Measurements from ENCODE around the gene HDAC7. TPM values are rescaled to one million over a fixed set of nuclear protein-coding genes. Genes with fewer than 3 reads are reported as not detected.

The HDAC7 gene
- total and polyA plus RNA-seq, 2 of the 13 experiments (the other 11 are each of a cell fraction or from before 2014, with no cell fraction given), result 4.6 to 10.8 TPM

DNA sequence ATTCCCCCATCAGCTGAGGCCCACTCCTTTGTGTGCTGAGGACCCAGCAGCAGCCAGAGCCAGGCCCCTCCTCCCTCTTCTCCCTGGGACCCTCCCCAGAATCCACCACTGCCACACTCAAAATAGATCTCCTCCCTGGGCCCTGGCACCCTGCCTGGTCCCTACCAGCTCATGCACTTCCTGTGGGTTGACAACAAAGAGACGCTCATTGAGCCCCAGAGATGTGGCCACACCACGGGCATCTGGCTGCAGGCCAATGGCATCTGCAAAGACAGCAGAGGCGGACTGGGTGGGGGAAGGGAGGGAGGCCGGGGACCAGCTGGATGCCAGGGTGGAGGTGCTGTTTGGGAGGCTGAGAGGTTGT is 78.4 kb downstream of the HDAC7 start (continued):
- TF ChIP-seq, protein P1, sequence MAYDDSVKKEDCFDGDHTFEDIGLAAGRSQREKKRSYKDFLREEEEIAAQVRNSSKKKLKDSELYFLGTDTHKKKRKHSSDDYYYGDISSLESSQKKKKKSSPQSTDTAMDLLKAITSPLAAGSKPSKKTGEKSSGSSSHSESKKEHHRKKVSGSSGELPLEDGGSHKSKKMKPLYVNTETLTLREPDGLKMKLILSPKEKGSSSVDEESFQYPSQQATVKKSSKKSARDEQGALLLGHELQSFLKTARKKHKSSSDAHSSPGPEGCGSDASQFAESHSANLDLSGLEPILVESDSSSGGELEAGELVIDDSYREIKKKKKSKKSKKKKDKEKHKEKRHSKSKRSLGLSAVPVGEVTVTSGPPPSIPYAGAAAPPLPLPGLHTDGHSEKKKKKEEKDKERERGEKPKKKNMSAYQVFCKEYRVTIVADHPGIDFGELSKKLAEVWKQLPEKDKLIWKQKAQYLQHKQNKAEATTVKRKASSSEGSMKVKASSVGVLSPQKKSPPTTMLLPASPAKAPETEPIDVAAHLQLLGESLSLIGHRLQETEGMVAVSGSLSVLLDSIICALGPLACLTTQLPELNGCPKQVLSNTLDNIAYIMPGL (CRISPR knock-in tag; IDR thresholded peaks at IDR 0.05; ENCODE audit: borderline replicate concordance in 1 of 2, low read depth in 1 of 2), result no peak
- no peak for TF ChIP-seq ZNF703 (CRISPR knock-in tag; IDR thresholded peaks at IDR 0.05; ENCODE audit: borderline replicate concordance)
- TF ChIP-seq SCMH1 (CRISPR knock-in tag; IDR thresholded peaks at IDR 0.05; ENCODE audit: borderline replicate concordance), result no peak
- no peak for TF ChIP-seq ZKSCAN5 (CRISPR knock-in tag; IDR thresholded peaks at IDR 0.05)
- no peak for TF ChIP-seq NBN (conservative IDR thresholded peaks at IDR 0.05)

DNA sequence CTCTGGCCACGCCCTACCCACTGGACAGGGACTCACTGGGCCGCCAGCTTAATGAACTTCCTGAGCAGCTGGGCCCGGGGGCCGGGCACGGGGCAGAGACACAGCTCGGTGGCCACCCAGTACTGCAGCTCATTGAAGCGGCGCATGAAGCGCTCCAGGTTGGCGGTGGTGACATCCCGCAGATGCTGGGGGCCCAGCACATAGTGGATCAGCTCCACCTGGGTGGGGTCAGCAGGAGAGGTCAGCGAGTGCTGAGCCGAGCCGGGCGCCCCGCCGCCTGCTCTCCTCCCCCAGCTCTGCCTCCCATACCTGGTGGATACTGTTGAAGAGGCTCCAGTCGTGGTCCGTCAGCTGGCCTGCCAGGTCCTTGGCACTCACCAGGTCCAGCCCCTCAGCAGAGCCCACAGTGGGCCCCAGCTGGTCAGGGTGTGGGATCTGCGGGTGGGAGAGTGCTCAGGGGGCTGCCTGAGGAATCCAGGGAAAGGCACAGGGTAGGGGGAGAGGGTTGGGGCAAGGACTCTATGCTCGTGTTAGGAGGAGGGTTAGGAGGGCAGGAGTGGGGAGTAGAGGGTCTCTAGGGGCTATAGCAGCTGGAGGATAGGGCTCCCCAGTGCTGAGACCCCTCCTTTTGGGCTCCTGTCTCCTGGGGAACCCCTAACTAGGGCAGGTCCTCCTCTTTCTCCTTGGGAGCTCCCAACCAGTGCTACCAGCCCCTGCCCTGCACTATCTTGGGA is 78.9 kb downstream of the HDAC7 start:
- Histone ChIP-seq H3K4me1 (ENCODE audit: insufficient read depth, low read length) (peaks cover 32% of the 10 kb centered on the region), H2AFZ (ENCODE audit: low read length) (no peak overlapping the region), H3K27ac (ENCODE audit: extremely low read length, insufficient read depth, low read length) (no peak overlapping the region), H3K9me3 (ENCODE audit: low read length) (no peaks in the 10 kb centered on the region), H3K9ac (ENCODE audit: insufficient read depth, low read depth, low read length) (no peak overlapping the region), H3K4me3 (replicated peaks in 1 of 3; ENCODE audit: insufficient read depth in 1 of 3, low read depth in 2 of 3, low read length in 3 of 3) (peak overlapping the region in 1 of 3 experiments; percentile 24; a peak in 1 of 6 replicates), H3K79me2 (ENCODE audit: insufficient read depth, low read length) (no peaks in the 10 kb centered on the region), H3K4me2 (ENCODE audit: low read depth, low read length) (peak overlapping the region; percentile 52), H4K20me1 (ENCODE audit: insufficient read depth, low read length) (no peaks in the 10 kb centered on the region), H3K36me3 (replicated peaks in 1 of 2; ENCODE audit: control insufficient read depth in 1 of 2, insufficient read depth in 2 of 2, low read length in 2 of 2) (no peaks in the 10 kb centered on the region), H3K27me3 (ENCODE audit: control insufficient read depth in 1 of 2, insufficient read depth in 2 of 2, low read length in 2 of 2) (peaks cover 10 to 38% of the 10 kb centered on the region in 2 experiments)
- no peak for FAIRE-seq
- in situ Hi-C loops (cut with HindIII; ENCODE audit: extremely low pct_ligation_motif_present, low pct_unique_long_range_greater_than_20kb) (loop anchor here (5.0 kb wide), 1 partner anchor 37 kb away; no protein-coding TSS in a partner anchor), intact Hi-C loops (cut with micrococcal nuclease; ENCODE audit: unreplicated experiment) (no loop called here)
- WGBS (ENCODE audit: low lambda C conversion rate), result 2% methylated on average over 7 of the region's 21 CpGs
- ChIA-PET CTCF (ENCODE audit: low intra/inter-chr PET ratio, low total read pairs) (interaction anchor here (2.5 to 3.8 kb wide), 4 partner anchors 19 to 97 kb away, joined by 14 to 37 read pairs (median 18); partner anchors contain the start of gene RAPGEF3), POLR2A (interaction anchor here (1.1 kb wide), 2 partner anchors 35 to 80 kb away, joined by 3 to 6 read pairs; partner anchors contain the start of gene RPAP3)
- peak; percentile 9 for DNase-seq (ENCODE audit: low spot score)
- peak; percentile 71 for ATAC-seq
- BruUV-seq (replicated peaks), result no TSS peak
- TF ChIP-seq SIX1 (CRISPR knock-in tag; IDR thresholded peaks at IDR 0.05; ENCODE audit: borderline replicate concordance), result no peak
- TF ChIP-seq, protein P2, sequence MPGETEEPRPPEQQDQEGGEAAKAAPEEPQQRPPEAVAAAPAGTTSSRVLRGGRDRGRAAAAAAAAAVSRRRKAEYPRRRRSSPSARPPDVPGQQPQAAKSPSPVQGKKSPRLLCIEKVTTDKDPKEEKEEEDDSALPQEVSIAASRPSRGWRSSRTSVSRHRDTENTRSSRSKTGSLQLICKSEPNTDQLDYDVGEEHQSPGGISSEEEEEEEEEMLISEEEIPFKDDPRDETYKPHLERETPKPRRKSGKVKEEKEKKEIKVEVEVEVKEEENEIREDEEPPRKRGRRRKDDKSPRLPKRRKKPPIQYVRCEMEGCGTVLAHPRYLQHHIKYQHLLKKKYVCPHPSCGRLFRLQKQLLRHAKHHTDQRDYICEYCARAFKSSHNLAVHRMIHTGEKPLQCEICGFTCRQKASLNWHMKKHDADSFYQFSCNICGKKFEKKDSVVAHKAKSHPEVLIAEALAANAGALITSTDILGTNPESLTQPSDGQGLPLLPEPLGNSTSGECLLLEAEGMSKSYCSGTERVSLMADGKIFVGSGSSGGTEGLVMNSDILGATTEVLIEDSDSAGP (CRISPR knock-in tag; IDR thresholded peaks at IDR 0.05; ENCODE audit: borderline replicate concordance), result peak; percentile 13; the same call in 1 of the 2 replicates
- TF ChIP-seq HNRNPL (IDR thresholded peaks at IDR 0.05; ENCODE audit: low read depth, low read length), result 0 out of 2 replicates have a peak, but pooled peaks have one; percentile 48
- TF ChIP-seq, protein P3, sequence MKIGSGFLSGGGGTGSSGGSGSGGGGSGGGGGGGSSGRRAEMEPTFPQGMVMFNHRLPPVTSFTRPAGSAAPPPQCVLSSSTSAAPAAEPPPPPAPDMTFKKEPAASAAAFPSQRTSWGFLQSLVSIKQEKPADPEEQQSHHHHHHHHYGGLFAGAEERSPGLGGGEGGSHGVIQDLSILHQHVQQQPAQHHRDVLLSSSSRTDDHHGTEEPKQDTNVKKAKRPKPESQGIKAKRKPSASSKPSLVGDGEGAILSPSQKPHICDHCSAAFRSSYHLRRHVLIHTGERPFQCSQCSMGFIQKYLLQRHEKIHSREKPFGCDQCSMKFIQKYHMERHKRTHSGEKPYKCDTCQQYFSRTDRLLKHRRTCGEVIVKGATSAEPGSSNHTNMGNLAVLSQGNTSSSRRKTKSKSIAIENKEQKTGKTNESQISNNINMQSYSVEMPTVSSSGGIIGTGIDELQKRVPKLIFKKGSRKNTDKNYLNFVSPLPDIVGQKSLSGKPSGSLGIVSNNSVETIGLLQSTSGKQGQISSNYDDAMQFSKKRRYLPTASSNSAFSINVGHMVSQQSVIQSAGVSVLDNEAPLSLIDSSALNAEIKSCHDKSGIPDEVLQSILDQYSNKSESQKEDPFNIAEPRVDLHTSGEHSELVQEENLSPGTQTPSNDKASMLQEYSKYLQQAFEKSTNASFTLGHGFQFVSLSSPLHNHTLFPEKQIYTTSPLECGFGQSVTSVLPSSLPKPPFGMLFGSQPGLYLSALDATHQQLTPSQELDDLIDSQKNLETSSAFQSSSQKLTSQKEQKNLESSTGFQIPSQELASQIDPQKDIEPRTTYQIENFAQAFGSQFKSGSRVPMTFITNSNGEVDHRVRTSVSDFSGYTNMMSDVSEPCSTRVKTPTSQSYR (CRISPR knock-in tag; IDR thresholded peaks at IDR 0.05; ENCODE audit: borderline replicate concordance), result no peak
- TF ChIP-seq, protein P4, sequence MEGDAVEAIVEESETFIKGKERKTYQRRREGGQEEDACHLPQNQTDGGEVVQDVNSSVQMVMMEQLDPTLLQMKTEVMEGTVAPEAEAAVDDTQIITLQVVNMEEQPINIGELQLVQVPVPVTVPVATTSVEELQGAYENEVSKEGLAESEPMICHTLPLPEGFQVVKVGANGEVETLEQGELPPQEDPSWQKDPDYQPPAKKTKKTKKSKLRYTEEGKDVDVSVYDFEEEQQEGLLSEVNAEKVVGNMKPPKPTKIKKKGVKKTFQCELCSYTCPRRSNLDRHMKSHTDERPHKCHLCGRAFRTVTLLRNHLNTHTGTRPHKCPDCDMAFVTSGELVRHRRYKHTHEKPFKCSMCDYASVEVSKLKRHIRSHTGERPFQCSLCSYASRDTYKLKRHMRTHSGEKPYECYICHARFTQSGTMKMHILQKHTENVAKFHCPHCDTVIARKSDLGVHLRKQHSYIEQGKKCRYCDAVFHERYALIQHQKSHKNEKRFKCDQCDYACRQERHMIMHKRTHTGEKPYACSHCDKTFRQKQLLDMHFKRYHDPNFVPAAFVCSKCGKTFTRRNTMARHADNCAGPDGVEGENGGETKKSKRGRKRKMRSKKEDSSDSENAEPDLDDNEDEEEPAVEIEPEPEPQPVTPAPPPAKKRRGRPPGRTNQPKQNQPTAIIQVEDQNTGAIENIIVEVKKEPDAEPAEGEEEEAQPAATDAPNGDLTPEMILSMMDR (CRISPR knock-in tag; IDR thresholded peaks at IDR 0.05), result peak; percentile 9; the same call in 1 of the 2 replicates
- no peak for TF ChIP-seq MAZ (IDR thresholded peaks at IDR 0.05; ENCODE audit: borderline replicate concordance, low read depth, low read length)
- TF ChIP-seq MAZ (CRISPR knock-in tag; IDR thresholded peaks at IDR 0.05; ENCODE audit: low read depth), result no peak

Data from HepG2 (cell line).